Sciatic nerve (tissue), 2 donors: Measurements from ENCODE around the gene ATOH1. TPM values are rescaled to one million over a fixed set of nuclear protein-coding genes. Genes with fewer than 3 reads are reported as not detected.

ENCODE experiments used
- ATAC-seq: fragments of 200-7000 bp; cut with Tn5 transposase; one replicate; pipeline ENCODE4 v1.9.1; 2020; ENCODE audit warnings: mild to moderate bottlenecking, moderate library complexity
- DNase-seq: peaks from one replicate; pipeline ENCODE4 v3.0.0-alpha.2; 2020; ENCODE audit warnings: low spot score
- intact Hi-C: fragments of 100-400 bp; cut with DNase I; formaldehyde crosslinking; loops from one replicate; pipeline ENCODE4 v1.14.2; 2022
- total RNA-seq: library from RNA; stranded (reverse); fragmentation: NEBNext Ultra II Directional; extraction: Animal tissue kit (Norgen Biotek cat#: 25700); gene quantifications from one replicate; pipeline ENCODE4 v1.2.1, GENCODE V29; 2021
- donor health status: DM: no; HTN: no; CAD: no.
- donor health status: DM: no; HTN: no; CAD: no.

ATOH1 gene, protein sequence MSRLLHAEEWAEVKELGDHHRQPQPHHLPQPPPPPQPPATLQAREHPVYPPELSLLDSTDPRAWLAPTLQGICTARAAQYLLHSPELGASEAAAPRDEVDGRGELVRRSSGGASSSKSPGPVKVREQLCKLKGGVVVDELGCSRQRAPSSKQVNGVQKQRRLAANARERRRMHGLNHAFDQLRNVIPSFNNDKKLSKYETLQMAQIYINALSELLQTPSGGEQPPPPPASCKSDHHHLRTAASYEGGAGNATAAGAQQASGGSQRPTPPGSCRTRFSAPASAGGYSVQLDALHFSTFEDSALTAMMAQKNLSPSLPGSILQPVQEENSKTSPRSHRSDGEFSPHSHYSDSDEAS
- not detected for total RNA-seq

GRCh38 chr4:93828332-93828994 lies at the start of gene ATOH1:
Gene ATOH1, plus strand, starts transcription at chr4:93828753. Its CDS starts 174 bp downstream, at chr4:93828927.
- intact Hi-C loops, result no loop called here
- peak; percentile 58 for DNase-seq
- peak; percentile 45 for ATAC-seq

DNA sequence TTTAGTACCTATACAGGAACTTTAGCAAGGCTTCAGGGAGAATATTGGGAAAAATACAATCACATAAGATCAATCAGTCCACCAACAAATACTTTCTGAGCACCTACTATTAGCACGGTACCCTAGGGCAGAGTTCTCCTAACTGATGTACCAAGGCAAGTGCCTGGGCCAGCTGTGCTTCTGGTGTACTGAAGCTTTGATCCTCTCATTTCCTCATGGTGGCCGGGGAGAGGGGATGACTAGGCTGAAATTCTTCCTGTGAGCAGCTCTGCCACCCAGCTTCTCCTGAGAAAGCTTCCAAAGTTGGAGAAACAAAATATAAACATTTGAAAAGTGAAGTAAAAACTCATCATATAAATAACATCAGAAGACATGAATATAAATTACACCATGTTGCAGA lies 49.3 kb upstream of the ATOH1 start:
- DNase-seq (no peak), ATAC-seq (no peak)
- intact Hi-C loops, result no loop called here

GRCh38 chr4:93780080-93780479 lies 48.5 kb upstream of the ATOH1 start:
- DNase-seq, result no peak
- intact Hi-C loops, result no loop called here
- no peak for ATAC-seq

GRCh38 chr4:93781198-93781597 lies 47.4 kb upstream of the ATOH1 start:
- ATAC-seq (no peak), DNase-seq (no peak)

DNA sequence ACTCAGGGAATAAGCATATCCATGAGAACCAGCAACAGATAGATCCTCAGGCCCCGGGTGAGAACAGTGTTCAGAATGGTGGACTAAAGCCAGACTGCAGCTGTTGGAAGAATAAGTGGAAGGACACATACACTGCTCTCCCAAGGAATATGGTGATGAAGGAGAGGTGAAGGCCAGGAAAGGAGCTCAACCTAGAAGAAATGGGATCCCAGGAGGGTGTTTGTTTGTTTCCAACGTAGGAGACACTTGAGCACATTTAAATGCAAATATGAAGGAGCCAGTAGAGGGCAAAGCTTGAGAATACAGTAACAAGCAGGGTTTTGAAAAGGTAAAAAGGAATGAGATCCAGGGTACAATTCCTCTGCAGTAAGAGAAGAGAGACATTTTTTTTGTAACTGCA lies 42.4 kb upstream of the ATOH1 start:
- intact Hi-C loops, result no loop called here
- ATAC-seq (no peak), DNase-seq (no peak)

More at GRCh38 chr4:93781198-93781597, 47.4 kb upstream of the ATOH1 start:
- intact Hi-C loops, result no loop called here

DNA sequence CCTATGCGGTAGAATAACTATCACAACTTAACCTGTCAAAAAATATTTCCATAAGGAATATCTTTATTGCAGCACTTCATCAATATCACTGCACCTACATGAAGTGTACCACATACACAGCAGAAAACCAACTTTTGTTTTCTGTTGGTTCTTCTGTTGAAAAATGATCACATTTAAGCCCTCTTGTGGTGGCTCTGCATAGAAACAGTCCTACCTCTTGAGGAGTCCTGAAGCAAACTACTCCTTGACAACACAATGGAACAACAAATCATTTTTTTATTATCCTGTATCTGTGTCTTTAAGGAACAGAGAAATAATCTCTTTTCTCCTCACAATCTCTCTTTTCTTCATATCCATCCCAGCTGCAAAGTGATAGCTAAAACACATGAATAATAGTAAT lies 39.8 kb upstream of the ATOH1 start:
- DNase-seq (no peak), ATAC-seq (no peak)
- intact Hi-C loops, result no loop called here

- intact Hi-C loops, result no loop called here
- DNase-seq, result peak; percentile 71
- peak; percentile 62 for ATAC-seq
Measured at GRCh38 chr4:93791570-93792195, 36.9 kb upstream of the ATOH1 start.

- no peak for DNase-seq
- ATAC-seq, result no peak
- intact Hi-C loops, result no loop called here
Measured at GRCh38 chr4:93802045-93802444, 26.5 kb upstream of the ATOH1 start.

DNA sequence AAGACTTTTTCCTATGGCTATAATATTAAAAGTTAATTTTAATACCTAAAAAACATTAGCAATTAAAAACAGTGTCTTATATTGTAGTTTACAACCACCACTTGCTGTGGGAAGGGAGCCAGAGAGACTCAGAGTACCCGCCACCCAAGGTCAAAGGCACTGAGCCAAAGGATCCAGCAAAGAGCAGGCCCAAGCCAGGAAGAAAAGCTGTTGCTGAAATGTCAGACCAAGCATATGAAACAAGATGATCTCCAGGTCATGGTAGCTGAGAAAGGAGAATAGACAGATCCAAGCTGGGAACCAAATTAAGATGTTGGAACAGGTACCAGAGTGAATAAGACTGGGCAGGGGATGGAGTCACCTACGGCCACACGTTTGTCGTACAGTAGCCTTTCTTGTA lies 18.8 kb upstream of the ATOH1 start:
- DNase-seq (no peak), ATAC-seq (no peak)
- intact Hi-C loops, result no loop called here

GRCh38 chr4:93810340-93810992 lies 18.1 kb upstream of the ATOH1 start:
- ATAC-seq, result peak; percentile 76
- DNase-seq, result no peak
- intact Hi-C loops, result no loop called here

GRCh38 chr4:93813092-93813491 lies 15.5 kb upstream of the ATOH1 start:
- DNase-seq, result no peak
- ATAC-seq, result no peak
- intact Hi-C loops, result no loop called here

GRCh38 chr4:93814141-93814540 lies 14.4 kb upstream of the ATOH1 start:
- intact Hi-C loops, result no loop called here
- ATAC-seq (no peak), DNase-seq (no peak)

DNA sequence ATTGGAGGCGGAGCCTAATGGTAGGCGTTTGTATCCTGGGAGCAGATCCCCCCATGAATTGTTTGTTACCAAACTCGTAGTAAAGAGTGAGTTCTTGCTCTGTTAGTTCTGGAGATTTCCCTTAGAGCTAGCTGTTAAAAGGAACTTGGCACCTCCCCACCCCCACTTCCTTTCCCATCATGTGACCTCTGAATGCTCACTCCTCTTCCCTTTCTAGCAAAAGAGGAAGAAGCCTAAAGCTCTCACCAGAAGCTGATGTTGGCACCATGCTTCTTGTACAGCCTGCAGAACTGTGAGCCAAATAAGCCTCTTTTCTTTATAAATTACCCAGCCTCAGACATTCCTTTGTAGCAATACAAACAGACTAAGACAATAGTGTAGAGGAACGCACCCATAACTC lies 13.8 kb upstream of the ATOH1 start:
- intact Hi-C loops, result no loop called here
- DNase-seq (peak; percentile 69), ATAC-seq (peak; percentile 55)

DNA sequence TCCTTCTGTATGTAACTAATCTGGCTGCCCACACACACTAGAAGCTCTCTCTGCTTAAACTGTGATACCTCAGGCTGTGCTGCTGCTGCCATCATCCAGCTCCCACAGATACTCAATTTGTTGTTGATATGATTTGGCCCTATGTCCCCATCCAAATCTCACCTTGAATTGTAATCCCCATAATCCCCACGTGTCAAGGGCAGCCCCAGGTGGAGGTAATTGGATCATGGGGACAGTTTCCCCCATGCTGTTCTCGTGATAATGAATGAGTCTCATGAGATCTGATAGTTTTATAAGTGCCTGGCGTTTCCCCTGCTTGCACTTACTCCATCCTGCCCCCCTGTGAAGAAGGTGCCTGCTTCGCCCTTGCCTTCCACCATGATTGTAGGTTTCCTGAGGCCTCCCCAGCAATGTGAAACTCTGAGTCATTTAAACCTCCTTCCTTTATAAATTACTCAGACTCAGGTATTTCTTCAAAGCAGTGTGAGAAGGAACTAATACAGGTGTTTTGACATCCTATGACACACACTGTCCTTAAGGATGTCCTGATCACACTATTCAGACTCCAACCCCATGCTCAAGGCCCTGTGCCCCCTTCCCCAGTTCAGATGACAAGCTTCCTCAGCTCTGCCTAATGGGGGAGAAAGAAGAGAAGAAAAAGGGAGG lies 2.9 kb upstream of the ATOH1 start:
- DNase-seq (no peak), ATAC-seq (no peak)
- intact Hi-C loops, result no loop called here

- DNase-seq, result no peak
- intact Hi-C loops, result no loop called here
- ATAC-seq, result peak; percentile 22
Measured at GRCh38 chr4:93827272-93827947, 1.1 kb upstream of the ATOH1 start.

DNA sequence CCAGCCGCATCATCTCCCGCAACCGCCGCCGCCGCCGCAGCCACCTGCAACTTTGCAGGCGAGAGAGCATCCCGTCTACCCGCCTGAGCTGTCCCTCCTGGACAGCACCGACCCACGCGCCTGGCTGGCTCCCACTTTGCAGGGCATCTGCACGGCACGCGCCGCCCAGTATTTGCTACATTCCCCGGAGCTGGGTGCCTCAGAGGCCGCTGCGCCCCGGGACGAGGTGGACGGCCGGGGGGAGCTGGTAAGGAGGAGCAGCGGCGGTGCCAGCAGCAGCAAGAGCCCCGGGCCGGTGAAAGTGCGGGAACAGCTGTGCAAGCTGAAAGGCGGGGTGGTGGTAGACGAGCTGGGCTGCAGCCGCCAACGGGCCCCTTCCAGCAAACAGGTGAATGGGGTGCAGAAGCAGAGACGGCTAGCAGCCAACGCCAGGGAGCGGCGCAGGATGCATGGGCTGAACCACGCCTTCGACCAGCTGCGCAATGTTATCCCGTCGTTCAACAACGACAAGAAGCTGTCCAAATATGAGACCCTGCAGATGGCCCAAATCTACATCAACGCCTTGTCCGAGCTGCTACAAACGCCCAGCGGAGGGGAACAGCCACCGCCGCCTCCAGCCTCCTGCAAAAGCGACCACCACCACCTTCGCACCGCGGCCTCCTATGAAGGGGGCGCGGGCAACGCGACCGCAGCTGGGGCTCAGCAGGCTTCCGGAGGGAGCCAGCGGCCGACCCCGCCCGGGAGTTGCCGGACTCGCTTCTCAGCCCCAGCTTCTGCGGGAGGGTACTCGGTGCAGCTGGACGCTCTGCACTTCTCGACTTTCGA lies 654 bp downstream of the ATOH1 start:
- ATAC-seq, result peak; percentile 52
- DNase-seq, result no peak
- intact Hi-C loops, result no loop called here

GRCh38 chr4:93829820-93830687 lies 1.5 kb downstream of the ATOH1 start:
- intact Hi-C loops, result loop anchor here (10.0 kb wide), 1 partner anchor 365 kb away; no protein-coding TSS in a partner anchor
- ATAC-seq (no peak), DNase-seq (no peak)
